A549 (cell line): Measurements from ENCODE around the gene IGSF22. TPM values are rescaled to one million over a fixed set of nuclear protein-coding genes. Genes with fewer than 3 reads are reported as not detected.

Experiments used
- ATAC-seq, 2 experiments: fragments of 200-7000 bp in 1 of 2; fragments of >200 bp in 1 of 2; cut with Nextera tagmentation in 1 of 2; cut with Tn5 transposase in 1 of 2; 3 replicates each; pipeline versions ENCODE4 v1.8.0 to v1.9.1; 2018 to 2020; ENCODE audit warnings: mild to moderate bottlenecking in 1 of 2, moderate library complexity in 1 of 2
- CTCF ChIA-PET: fragments of 300-600 bp; sonication (Branson Sonifier 250); formaldehyde crosslinking; extraction: SDS; loops from one replicate; lab custom pipeline; 2021; ENCODE audit warnings: antibody characterized with exemption, inconsistent platforms; lab: Yijun Ruan, JAX
- POLR2A ChIA-PET: fragments of 350-600 bp; formaldehyde crosslinking; extraction: SDS; loops from one replicate; lab custom pipeline; 2021; ENCODE audit warnings: antibody characterized with exemption, inconsistent platforms; lab: Yijun Ruan, JAX
- DNase-seq, 2 experiments: peaks; one replicate each; pipeline versions ENCODE4 v3.0.0 to v3.0.0-alpha.2; 2011 to 2016; ENCODE audit warnings: low read depth in 1 of 2, low spot score in 1 of 2
- FAIRE-seq: peaks from 2 replicates; lab custom pipeline; 2011; peaks lifted over from hg19 to GRCh38; lab: Jason Lieb, UNC
- H3K27ac ChIP-seq, 2 experiments: fragments of >200 bp; sonication (Bioruptor Twin); formaldehyde crosslinking; 3 replicates each; pipeline ENCODE4 v1.5.1; 2016 to 2017
- H3K4me1 ChIP-seq: fragments of >200 bp; sonication (Bioruptor Twin); formaldehyde crosslinking; 3 replicates; pipeline ENCODE4 v1.6.1; 2016
- H3K4me2 ChIP-seq: fragments of >200 bp; sonication (Bioruptor Twin); formaldehyde crosslinking; 3 replicates; pipeline ENCODE4 v1.6.1; 2016
- H3K4me3 ChIP-seq: fragments of >200 bp; sonication (Bioruptor Twin); formaldehyde crosslinking; 3 replicates; pipeline ENCODE4 v1.5.1; 2016
- H3K9me3 ChIP-seq: fragments of >200 bp; sonication (Bioruptor Twin); formaldehyde crosslinking; 3 replicates; pipeline ENCODE4 v1.6.1; 2016
- BCL3 ChIP-seq: fragments of >200 bp; sonication (Bioruptor Twin); formaldehyde crosslinking; IDR thresholded peaks from 3 replicates; pipeline ENCODE4 v1.6.1; 2016
- CBX2 ChIP-seq: fragments of 200-600 bp; sonication (generic); IDR thresholded peaks from 2 replicates; pipeline ENCODE4 v1.6.1; 2016; ENCODE audit warnings: low read depth, mild to moderate bottlenecking, borderline replicate concordance
- CBX8 ChIP-seq: fragments of 200-600 bp; sonication (generic); IDR thresholded peaks from 2 replicates; pipeline ENCODE4 v1.6.1; 2016
- CEBPB ChIP-seq, 2 experiments: fragments of >200 bp in 1 of 2; sonication (Bioruptor Twin) in 1 of 2; formaldehyde crosslinking in 1 of 2; IDR thresholded peaks; 2 replicates each; pipeline ENCODE4 v1.6.1; 2012 to 2016
- CHD2 ChIP-seq: fragments of 150-350 bp; IDR thresholded peaks from 2 replicates; pipeline ENCODE4 v1.6.1; 2014; ENCODE audit warnings: low read length; ENCODE audit not compliant: partially characterized antibody
- CHD4 ChIP-seq: fragments of 200-600 bp; sonication (generic); IDR thresholded peaks from 2 replicates; pipeline ENCODE4 v1.6.1; 2016; ENCODE audit warnings: antibody characterized with exemption, mild to moderate bottlenecking, borderline replicate concordance
- CTCF ChIP-seq: fragments of >200 bp; sonication (Bioruptor Twin); formaldehyde crosslinking; IDR thresholded peaks from 3 replicates; pipeline ENCODE4 v1.5.1; 2016
- E2F6 ChIP-seq: IDR thresholded peaks from 2 replicates; pipeline ENCODE4 v1.6.1; 2012; ENCODE audit warnings: low read depth, borderline replicate concordance
- EHMT2 ChIP-seq: fragments of 200-600 bp; sonication (generic); IDR thresholded peaks from 2 replicates; pipeline ENCODE4 v1.6.1; 2016; ENCODE audit warnings: antibody characterized with exemption, low read depth, mild to moderate bottlenecking, moderate library complexity
- ESRRA ChIP-seq: fragments of 150-350 bp; IDR thresholded peaks from 2 replicates; pipeline ENCODE4 v1.6.1; 2014; ENCODE audit warnings: mild to moderate bottlenecking, low read length, borderline replicate concordance
- HEYL ChIP-seq: fragments of 250-450 bp; sonication (Bioruptor Pico); IDR thresholded peaks from 2 replicates; pipeline ENCODE4 v1.8.0; 2021; ENCODE audit warnings: mild to moderate bottlenecking, moderate library complexity
- HOXA7 ChIP-seq: fragments of 250-450 bp; sonication (Bioruptor Pico); IDR thresholded peaks from 2 replicates; pipeline ENCODE4 v1.5.0; 2020; ENCODE audit warnings: mild to moderate bottlenecking, moderate library complexity
- HOXB5 ChIP-seq: fragments of 250-450 bp; sonication (Bioruptor Pico); IDR thresholded peaks from 2 replicates; pipeline ENCODE4 v1.5.0; 2020; ENCODE audit warnings: mild to moderate bottlenecking, moderate library complexity
- KDM1A ChIP-seq: fragments of 200-600 bp; sonication (generic); IDR thresholded peaks from 2 replicates; pipeline ENCODE4 v1.6.1; 2016; ENCODE audit warnings: low read depth, mild to moderate bottlenecking
- MAFK ChIP-seq: fragments of 450-650 bp; IDR thresholded peaks from 2 replicates; pipeline ENCODE4 v1.6.1; 2014; ENCODE audit not compliant: partially characterized antibody
- MAZ ChIP-seq: fragments of 150-350 bp; IDR thresholded peaks from 2 replicates; pipeline ENCODE4 v1.6.1; 2014; ENCODE audit warnings: antibody characterized with exemption, low read depth, low read length, borderline replicate concordance
- MYC ChIP-seq: IDR thresholded peaks from 2 replicates; pipeline ENCODE4 v1.6.1; 2012; ENCODE audit warnings: mild to moderate bottlenecking, inconsistent platforms, low read length, improper control_type of control experiment, borderline replicate concordance
- NR3C1 ChIP-seq: fragments of >200 bp; sonication (Bioruptor Twin); formaldehyde crosslinking; IDR thresholded peaks from 3 replicates; pipeline ENCODE4 v1.6.1; 2017
- POLR2A ChIP-seq: IDR thresholded peaks from 2 replicates; pipeline ENCODE4 v1.6.1; 2012; ENCODE audit warnings: mild to moderate bottlenecking, low read length
- POLR2AphosphoS2 ChIP-seq: conservative IDR thresholded peaks from 2 replicates; pipeline ENCODE4 v1.6.1; 2012; ENCODE audit warnings: low read length, improper control_type of control experiment, inconsistent platforms
- RAD21 ChIP-seq, 2 experiments: fragments of >200 bp in 1 of 2; sonication (Bioruptor Twin) in 1 of 2; formaldehyde crosslinking in 1 of 2; IDR thresholded peaks in 1 of 2; conservative IDR thresholded peaks in 1 of 2; 2 replicates in 1 of 2; 3 replicates in 1 of 2; pipeline ENCODE4 v1.6.1; 2012 to 2018; ENCODE audit warnings: inconsistent platforms in 1 of 2
- RARB ChIP-seq: fragments of 250-450 bp; sonication (Bioruptor Pico); IDR thresholded peaks from 2 replicates; pipeline ENCODE4 v1.8.0; 2021; ENCODE audit warnings: mild to moderate bottlenecking, moderate library complexity
- RCOR1 ChIP-seq: fragments of 150-350 bp; IDR thresholded peaks from 2 replicates; pipeline ENCODE4 v1.6.1; 2014; ENCODE audit warnings: antibody characterized with exemption, low read length, low read depth
- SMC3 ChIP-seq: fragments of >200 bp; sonication (Bioruptor Twin); formaldehyde crosslinking; IDR thresholded peaks from 3 replicates; pipeline ENCODE4 v1.6.1; 2018; ENCODE audit warnings: inconsistent platforms
- SREBF2 ChIP-seq: fragments of 450-650 bp; IDR thresholded peaks from 2 replicates; pipeline ENCODE4 v1.6.1; 2014; ENCODE audit warnings: mild to moderate bottlenecking, moderate library complexity
- TFCP2L1 ChIP-seq: fragments of 250-450 bp; sonication (Bioruptor Pico); IDR thresholded peaks from 2 replicates; pipeline ENCODE4 v1.5.0; 2021; ENCODE audit warnings: mild to moderate bottlenecking
- TP53 ChIP-seq: fragments of 250-450 bp; sonication (Bioruptor Pico); IDR thresholded peaks from 2 replicates; pipeline ENCODE4 v1.5.0; 2021; ENCODE audit warnings: mild to moderate bottlenecking, moderate library complexity
- WGBS: methylation state at CpG from one replicate; pipeline ENCODE4 v1.1.6; 2017; ENCODE audit errors: missing lambda C conversion rate; 5-methylcytosine and 5-hydroxymethylcytosine counted together
- polyA plus RNA-seq, 4 experiments: library from polyadenylated mRNA; depleted of rRNA in 3 of 4; stranded (reverse); fragments of >200 nt; fragmentation: RNase III in 1 of 4; extraction: RNeasy Plus Mini Kit Qiagen cat#74134 plus additional on column Dnase treatment in 1 of 4; gene quantifications; 2 replicates in 3 of 4; 3 replicates in 1 of 4; pipeline ENCODE4 v1.2.3, GENCODE V29; 2011 to 2017

Gene IGSF22
- polyA plus RNA-seq, 2 of the 4 experiments (the other 2 are of a cell fraction) = 0.06 TPM; not detected in 1

GRCh38 chr11:18736590-18737148, 10.7 kb upstream of the IGSF22 start:
- DNase-seq (no peak), ATAC-seq (peak in 1 of 2 experiments; percentile 60; a peak in 3 of 6 replicates), FAIRE-seq (no peak)
- H3K4me2 ChIP-seq = no peak overlapping the region
- TF ChIP-seq HOXA7 (CRISPR knock-in tag) (no peak), MAFK (no peak), CBX2 (no peak), KDM1A (no peak)
- no peaks in the 10 kb centered on the region for H3K4me1 ChIP-seq
- no peaks in the 10 kb centered on the region for H3K9me3 ChIP-seq
- no peak overlapping the region for H3K27ac ChIP-seq
- CTCF ChIA-PET = interaction anchor here (0.6 to 9.9 kb wide), 5 partner anchors 14 to 201 kb away, joined by 3 to 137 read pairs (median 12); no protein-coding TSS in a partner anchor
- POLR2A ChIA-PET = no interaction called here
- H3K4me3 ChIP-seq = no peak overlapping the region
- 50% methylated on average over 10 of the region's 10 CpGs for WGBS

- Histone ChIP-seq H3K4me1 (no peaks in the 10 kb centered on the region), H3K4me3 (no peak overlapping the region), H3K27ac (no peak overlapping the region), H3K9me3 (no peaks in the 10 kb centered on the region), H3K4me2 (no peak overlapping the region)
- ATAC-seq = no peak
- POLR2A ChIA-PET = no interaction called here
- TF ChIP-seq MYC = no peak
- no peak for TF ChIP-seq MAZ
- no peak for TF ChIP-seq CHD4
- TF ChIP-seq BCL3 = no peak
- no peak for TF ChIP-seq NR3C1
- TF ChIP-seq CTCF = no peak
- no peak for TF ChIP-seq EHMT2
- TF ChIP-seq RAD21 (conservative IDR thresholded peaks at IDR 0.05 in 1 of 2, IDR thresholded peaks at IDR 0.05 in 1 of 2) = no peak
- TF ChIP-seq CBX8 = no peak
- TF ChIP-seq E2F6 = no peak
- TF ChIP-seq HEYL (CRISPR knock-in tag) = no peak
- no peak for TF ChIP-seq RCOR1
- WGBS = 78% methylated on average over 16 of the region's 16 CpGs
- CTCF ChIA-PET = interaction anchor here (0.6 to 9.9 kb wide), 10 partner anchors 9 to 618 kb away, joined by 3 to 137 read pairs (median 4); partner anchors contain the start of gene TMEM86A
- DNase-seq = no peak
- no peak for FAIRE-seq
Measured at GRCh38 chr11:18733202-18733601, 7.2 kb upstream of the IGSF22 start.

GRCh38 chr11:18731949-18732821, 6.2 kb upstream of the IGSF22 start:
- FAIRE-seq = peak; percentile 78
- H3K27ac ChIP-seq = no peak overlapping the region
- WGBS = 52% methylated on average over 11 of the region's 11 CpGs
- DNase-seq = peak; percentile 43 to 84
- no peaks in the 10 kb centered on the region for H3K4me1 ChIP-seq
- no peaks in the 10 kb centered on the region for H3K9me3 ChIP-seq
- ChIA-PET POLR2A (no interaction called here), CTCF (interaction anchor here (0.6 to 9.9 kb wide), 45 partner anchors 10 to 622 kb away, joined by 3 to 137 read pairs (median 4); partner anchors contain the start of gene TMEM86A)
- H3K4me2 ChIP-seq = no peak overlapping the region
- no peak overlapping the region for H3K4me3 ChIP-seq
- ATAC-seq = peak; percentile 65 to 84; a peak in 5 of 6 replicates
- TF ChIP-seq POLR2A (no peak), SMC3 (peak; percentile 79), CTCF (peak; percentile 86), ESRRA (no peak), SREBF2 (no peak), TP53 (CRISPR knock-in tag) (no peak), RARB (CRISPR knock-in tag) (no peak), E2F6 (no peak), CHD2 (no peak), CEBPB (IDR thresholded peaks at IDR 0.05) (no peak), POLR2AphosphoS2 (no peak), TFCP2L1 (CRISPR knock-in tag) (no peak), MAFK (no peak), HOXB5 (CRISPR knock-in tag) (no peak)
